ENCODE results near the gene ABHD10.

- TF ChIP-seq EZH2 (IDR thresholded peaks at IDR 0.05; ENCODE audit: low read depth): no peak
- TF ChIP-seq, protein P1, sequence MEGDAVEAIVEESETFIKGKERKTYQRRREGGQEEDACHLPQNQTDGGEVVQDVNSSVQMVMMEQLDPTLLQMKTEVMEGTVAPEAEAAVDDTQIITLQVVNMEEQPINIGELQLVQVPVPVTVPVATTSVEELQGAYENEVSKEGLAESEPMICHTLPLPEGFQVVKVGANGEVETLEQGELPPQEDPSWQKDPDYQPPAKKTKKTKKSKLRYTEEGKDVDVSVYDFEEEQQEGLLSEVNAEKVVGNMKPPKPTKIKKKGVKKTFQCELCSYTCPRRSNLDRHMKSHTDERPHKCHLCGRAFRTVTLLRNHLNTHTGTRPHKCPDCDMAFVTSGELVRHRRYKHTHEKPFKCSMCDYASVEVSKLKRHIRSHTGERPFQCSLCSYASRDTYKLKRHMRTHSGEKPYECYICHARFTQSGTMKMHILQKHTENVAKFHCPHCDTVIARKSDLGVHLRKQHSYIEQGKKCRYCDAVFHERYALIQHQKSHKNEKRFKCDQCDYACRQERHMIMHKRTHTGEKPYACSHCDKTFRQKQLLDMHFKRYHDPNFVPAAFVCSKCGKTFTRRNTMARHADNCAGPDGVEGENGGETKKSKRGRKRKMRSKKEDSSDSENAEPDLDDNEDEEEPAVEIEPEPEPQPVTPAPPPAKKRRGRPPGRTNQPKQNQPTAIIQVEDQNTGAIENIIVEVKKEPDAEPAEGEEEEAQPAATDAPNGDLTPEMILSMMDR (conservative IDR thresholded peaks at IDR 0.05): no peak
Measured at GRCh38 chr3:111961461-111962164, 17.2 kb upstream of the ABHD10 start.
